ENCODE measurements around the gene PANX3. TPM values are rescaled to one million over a fixed set of nuclear protein-coding genes. Genes with fewer than 3 reads are reported as not detected.

PANX3 gene, protein sequence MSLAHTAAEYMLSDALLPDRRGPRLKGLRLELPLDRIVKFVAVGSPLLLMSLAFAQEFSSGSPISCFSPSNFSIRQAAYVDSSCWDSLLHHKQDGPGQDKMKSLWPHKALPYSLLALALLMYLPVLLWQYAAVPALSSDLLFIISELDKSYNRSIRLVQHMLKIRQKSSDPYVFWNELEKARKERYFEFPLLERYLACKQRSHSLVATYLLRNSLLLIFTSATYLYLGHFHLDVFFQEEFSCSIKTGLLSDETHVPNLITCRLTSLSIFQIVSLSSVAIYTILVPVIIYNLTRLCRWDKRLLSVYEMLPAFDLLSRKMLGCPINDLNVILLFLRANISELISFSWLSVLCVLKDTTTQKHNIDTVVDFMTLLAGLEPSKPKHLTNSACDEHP
- total RNA-seq: under 1 TPM in 1 of 4 donors, not detected in 3; 0.47 TPM

DNA sequence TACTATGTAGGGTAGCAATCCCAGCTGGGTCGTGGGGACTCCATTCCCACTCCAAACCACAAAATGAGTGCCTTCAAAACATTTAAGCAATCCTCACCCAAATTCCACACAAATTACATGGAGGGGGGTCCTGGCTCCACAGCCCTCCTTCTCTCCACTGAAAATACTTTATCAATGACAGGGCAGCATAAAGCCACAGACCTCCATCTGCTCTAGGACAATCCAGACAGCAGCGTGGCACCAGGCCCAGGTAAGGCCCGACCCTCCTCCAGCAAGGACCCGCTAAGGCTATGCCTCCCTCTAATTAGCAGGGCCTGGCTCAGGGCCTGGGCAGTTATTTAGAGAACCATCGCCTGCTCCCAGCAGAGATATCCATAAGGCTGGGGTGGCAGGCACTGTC is at the start of gene PANX3:
Gene PANX3, plus strand, starts transcription at position 365 of the 400 bp plus-strand sequence. CDS start 129 bp downstream, outside the sequence.
- Histone ChIP-seq H3K4me3 (no peak within 1 kb of the TSS), H3K27ac (no peak within 1 kb of the TSS), H3K9me3 (no peaks in the 10 kb centered on the region), H3K27me3 (peaks cover 29% of the 10 kb centered on the region), H3K4me1 (no peaks in the 10 kb centered on the region), H3K36me3 (no peaks in the 10 kb centered on the region)
- 53 to 82% methylated on average over 1 to 4 of the region's 5 CpGs for WGBS, 2 donors (ENCODE audit: low coverage in 1 of 2)
- TF ChIP-seq POLR2A (IDR thresholded peaks at IDR 0.05): no peak
- TF ChIP-seq, protein P1, sequence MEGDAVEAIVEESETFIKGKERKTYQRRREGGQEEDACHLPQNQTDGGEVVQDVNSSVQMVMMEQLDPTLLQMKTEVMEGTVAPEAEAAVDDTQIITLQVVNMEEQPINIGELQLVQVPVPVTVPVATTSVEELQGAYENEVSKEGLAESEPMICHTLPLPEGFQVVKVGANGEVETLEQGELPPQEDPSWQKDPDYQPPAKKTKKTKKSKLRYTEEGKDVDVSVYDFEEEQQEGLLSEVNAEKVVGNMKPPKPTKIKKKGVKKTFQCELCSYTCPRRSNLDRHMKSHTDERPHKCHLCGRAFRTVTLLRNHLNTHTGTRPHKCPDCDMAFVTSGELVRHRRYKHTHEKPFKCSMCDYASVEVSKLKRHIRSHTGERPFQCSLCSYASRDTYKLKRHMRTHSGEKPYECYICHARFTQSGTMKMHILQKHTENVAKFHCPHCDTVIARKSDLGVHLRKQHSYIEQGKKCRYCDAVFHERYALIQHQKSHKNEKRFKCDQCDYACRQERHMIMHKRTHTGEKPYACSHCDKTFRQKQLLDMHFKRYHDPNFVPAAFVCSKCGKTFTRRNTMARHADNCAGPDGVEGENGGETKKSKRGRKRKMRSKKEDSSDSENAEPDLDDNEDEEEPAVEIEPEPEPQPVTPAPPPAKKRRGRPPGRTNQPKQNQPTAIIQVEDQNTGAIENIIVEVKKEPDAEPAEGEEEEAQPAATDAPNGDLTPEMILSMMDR (IDR thresholded peaks at IDR 0.05): no peak
- TF ChIP-seq EP300 (IDR thresholded peaks at IDR 0.05): no peak
- no peak for TF ChIP-seq POLR2AphosphoS5 (IDR thresholded peaks at IDR 0.05)
- no peak for ATAC-seq

GRCh38 chr11:124569697-124570096 is 41.5 kb upstream of the PANX3 start, which contains the start of gene OR8A1:
Gene OR8A1, plus strand, starts transcription at chr11:124569997. Its CDS starts 123 bp downstream, at chr11:124570120.
- ATAC-seq: no peak
- WGBS, 2 donors (ENCODE audit: low coverage in 1 of 2): 40% methylated on average over 2 of the region's 4 CpGs; no CpG with 5 or more reads in 1 of the 2 donors

DNA sequence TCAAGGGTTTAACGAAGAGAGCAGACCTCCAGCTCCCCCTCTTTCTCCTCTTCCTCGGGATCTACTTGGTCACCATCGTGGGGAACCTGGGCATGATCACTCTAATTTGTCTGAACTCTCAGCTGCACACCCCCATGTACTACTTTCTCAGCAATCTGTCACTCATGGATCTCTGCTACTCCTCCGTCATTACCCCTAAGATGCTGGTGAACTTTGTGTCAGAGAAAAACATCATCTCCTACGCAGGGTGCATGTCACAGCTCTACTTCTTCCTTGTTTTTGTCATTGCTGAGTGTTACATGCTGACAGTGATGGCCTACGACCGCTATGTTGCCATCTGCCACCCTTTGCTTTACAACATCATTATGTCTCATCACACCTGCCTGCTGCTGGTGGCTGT is 41.1 kb upstream of the PANX3 start:
- no peaks in the 10 kb centered on the region for H3K36me3 ChIP-seq
- TF ChIP-seq POLR2AphosphoS5 (IDR thresholded peaks at IDR 0.05) (no peak), EP300 (IDR thresholded peaks at IDR 0.05) (no peak), POLR2A (IDR thresholded peaks at IDR 0.05) (no peak)
- TF ChIP-seq, protein P1 (IDR thresholded peaks at IDR 0.05): no peak
- H3K27me3 ChIP-seq: peaks cover 3% of the 10 kb centered on the region
- H3K4me3 ChIP-seq: no peak overlapping the region
- H3K9me3 ChIP-seq: peaks cover 0 to 5% (median 0%) of the 10 kb centered on the region in 3 donors
- 78 to 79% methylated on average over 5 to 7 of the region's 7 CpGs for WGBS, 2 donors (ENCODE audit: low coverage in 1 of 2)
- no peaks in the 10 kb centered on the region for H3K4me1 ChIP-seq
- ATAC-seq: no peak
- H3K27ac ChIP-seq: no peak overlapping the region

More at GRCh38 chr11:124569697-124570096, 41.5 kb upstream of the PANX3 start, which contains the start of gene OR8A1:
- TF ChIP-seq EP300 (IDR thresholded peaks at IDR 0.05) (no peak), POLR2AphosphoS5 (IDR thresholded peaks at IDR 0.05) (no peak), POLR2A (IDR thresholded peaks at IDR 0.05) (no peak)
- TF ChIP-seq, protein P1 (IDR thresholded peaks at IDR 0.05): no peak
- Histone ChIP-seq H3K4me3 (no peak within 1 kb of the TSS), H3K27me3 (peaks cover 3% of the 10 kb centered on the region), H3K36me3 (no peaks in the 10 kb centered on the region), H3K9me3 (peaks cover 0 to 5% (median 0%) of the 10 kb centered on the region in 3 donors), H3K27ac (no peak within 1 kb of the TSS), H3K4me1 (no peaks in the 10 kb centered on the region)

DNA sequence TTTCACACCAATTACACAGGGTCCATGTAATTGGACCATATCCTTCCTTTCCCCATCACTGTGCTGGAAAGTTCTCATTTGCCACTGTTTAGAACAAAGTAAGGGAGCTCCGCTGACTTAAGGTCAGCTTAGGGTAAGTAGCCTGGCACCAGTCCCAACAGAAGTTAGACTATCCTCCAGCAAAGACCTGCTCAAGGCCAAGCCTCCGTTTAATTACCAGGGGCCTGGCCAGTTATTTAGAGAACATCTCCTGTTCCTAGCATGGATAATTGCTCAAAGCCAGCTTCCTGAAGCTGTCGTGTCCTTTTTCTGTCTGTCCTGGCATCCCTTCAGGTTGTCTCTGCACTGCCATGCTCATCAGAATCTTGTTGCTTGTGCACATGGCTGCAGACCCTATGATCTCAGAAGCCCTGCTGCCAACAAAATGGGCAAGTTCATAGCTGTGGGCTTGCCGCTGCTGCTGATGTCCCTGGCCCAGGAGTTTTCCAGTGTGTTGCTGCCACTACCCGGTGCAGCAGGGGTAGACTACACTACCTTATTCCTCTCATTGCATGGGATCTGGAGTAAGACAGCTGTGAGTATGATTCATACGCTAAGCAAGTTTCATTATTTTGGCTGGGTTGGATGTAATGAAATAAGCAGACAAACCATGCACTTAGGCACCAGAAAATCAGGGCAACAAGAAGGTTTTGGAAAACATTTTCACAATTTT is 33.4 kb upstream of the PANX3 start:
- 65 to 70% methylated on average over 2 to 3 of the region's 6 CpGs for WGBS, 2 donors (ENCODE audit: low coverage in 1 of 2)
- ATAC-seq: no peak
- H3K4me1 ChIP-seq: no peaks in the 10 kb centered on the region
- no peaks in the 10 kb centered on the region for H3K36me3 ChIP-seq
- H3K9me3 ChIP-seq: peaks cover 0 to 5% (median 0%) of the 10 kb centered on the region in 3 donors
- no peak for TF ChIP-seq POLR2A (IDR thresholded peaks at IDR 0.05)
- no peak for TF ChIP-seq EP300 (IDR thresholded peaks at IDR 0.05)
- TF ChIP-seq, protein P1 (IDR thresholded peaks at IDR 0.05): no peak
- TF ChIP-seq POLR2AphosphoS5 (IDR thresholded peaks at IDR 0.05): no peak
- H3K4me3 ChIP-seq: no peak overlapping the region
- no peak overlapping the region for H3K27ac ChIP-seq
- no peaks in the 10 kb centered on the region for H3K27me3 ChIP-seq

All from gastroesophageal sphincter (tissue), 4 donors.